ENCODE measurements around the gene MICU1. TPM values are rescaled to one million over a fixed set of nuclear protein-coding genes. Genes with fewer than 3 reads are reported as not detected.

MICU1 gene
- total RNA-seq, 1 experiment from 2014 or later, result 39.4 TPM

GRCh38 chr10:72425133-72425532 lies 200.7 kb downstream of the MICU1 start (continued):
- TF ChIP-seq EZH2 (IDR thresholded peaks at IDR 0.05) (no peak), CEBPB (IDR thresholded peaks at IDR 0.05; ENCODE audit: low read depth) (no peak), RAD21 (IDR thresholded peaks at IDR 0.05; ENCODE audit: low read depth) (no peak), SP1 (IDR thresholded peaks at IDR 0.05; ENCODE audit: low read depth) (no peak), ATF3 (IDR thresholded peaks at IDR 0.05) (no peak), FOSL1 (IDR thresholded peaks at IDR 0.05; ENCODE audit: low read depth) (no peak), ZFX (IDR thresholded peaks at IDR 0.05) (no peak), SRF (IDR thresholded peaks at IDR 0.05; ENCODE audit: low read depth) (no peak), ZBTB33 (IDR thresholded peaks at IDR 0.05; ENCODE audit: extremely low read depth, insufficient replicate concordance, low read length) (no peak), CBX3 (IDR thresholded peaks at IDR 0.05; ENCODE audit: low read depth) (no peak), ELF1 (IDR thresholded peaks at IDR 0.05; ENCODE audit: borderline replicate concordance, low read depth) (no peak)

- intact Hi-C loops (cut with micrococcal nuclease), result no loop called here
Observed at GRCh38 chr10:72424561-72424960, 201.3 kb downstream of the MICU1 start.

More at GRCh38 chr10:72424561-72424960, 201.3 kb downstream of the MICU1 start:
- no peaks in the 10 kb centered on the region for H3K79me2 ChIP-seq (ENCODE audit: insufficient read depth, low read length)
- CTCF ChIA-PET, result no interaction called here
- no peak overlapping the region for H3K4me3 ChIP-seq (replicated peaks in 1 of 2; ENCODE audit: low read depth in 1 of 2, low read length in 2 of 2)
- RAD21 ChIA-PET (ENCODE audit: low non-redundant PET in 1 of 2, low total read pairs in 2 of 2, uncharacterized antibody in 2 of 2, unreplicated experiment in 2 of 2), result no interaction called here
- no peak overlapping the region for H2AFZ ChIP-seq (ENCODE audit: low read depth, low read length, poor library complexity, severe bottlenecking)
- POLR2A ChIA-PET, result no interaction called here
- no peaks in the 10 kb centered on the region for H3K36me3 ChIP-seq (ENCODE audit: control insufficient read depth in 1 of 2, insufficient read depth in 2 of 2, low read length in 2 of 2)
- no peaks in the 10 kb centered on the region for H3K27me3 ChIP-seq (ENCODE audit: insufficient read depth, low read length)
- no peak for TF ChIP-seq TCF7L2 (IDR thresholded peaks at IDR 0.05; ENCODE audit: borderline replicate concordance, extremely low read depth, insufficient read depth, insufficient read length)
- no peak for TF ChIP-seq MAX (IDR thresholded peaks at IDR 0.05)
- no peak for TF ChIP-seq ZNF274 (IDR thresholded peaks at IDR 0.05; ENCODE audit: low read depth, low read length)
- no peak for TF ChIP-seq ATF3 (IDR thresholded peaks at IDR 0.05)
- TF ChIP-seq ZFX (IDR thresholded peaks at IDR 0.05), result no peak
- no peak for TF ChIP-seq POLR2A (IDR thresholded peaks at IDR 0.05; ENCODE audit: borderline replicate concordance, extremely low read depth, insufficient read depth, insufficient read length)
- TF ChIP-seq JUND (IDR thresholded peaks at IDR 0.05), result no peak
- TF ChIP-seq EZH2phosphoT487 (IDR thresholded peaks at IDR 0.05; ENCODE audit: borderline replicate concordance), result no peak
- no peak for TF ChIP-seq SRF (IDR thresholded peaks at IDR 0.05; ENCODE audit: low read depth)
- H3K9me3 ChIP-seq (ENCODE audit: control insufficient read depth in 1 of 2, insufficient read depth in 1 of 2, low read depth in 1 of 2, low read length in 2 of 2), result no peaks in the 10 kb centered on the region
- DNase-seq (ENCODE audit: low read depth, low spot score) (no peak), ATAC-seq (no peak)
- no peaks in the 10 kb centered on the region for H3K9me2 ChIP-seq (ENCODE audit: insufficient read depth)
- no TSS peak for BruUV-seq (replicated peaks)
- no peak overlapping the region for H3K4me2 ChIP-seq (ENCODE audit: low read length)
- no peak overlapping the region for H3K9ac ChIP-seq (ENCODE audit: low read length)
- no peak overlapping the region for H3K27ac ChIP-seq (ENCODE audit: low read depth, low read length)
- H4K20me1 ChIP-seq (ENCODE audit: insufficient read depth), result no peaks in the 10 kb centered on the region
- H3K4me1 ChIP-seq (ENCODE audit: control insufficient read depth in 1 of 2, insufficient read depth in 2 of 2, low read length in 2 of 2), result no peaks in the 10 kb centered on the region

Data from HCT116 (cell line).